ENCODE data around the gene LRRC61. TPM values are rescaled to one million over a fixed set of nuclear protein-coding genes. Genes with fewer than 3 reads are reported as not detected.

The LRRC61 gene
- total and polyA plus RNA-seq, 3 donors from 2014 or later = 16.7 to 35.4 (median 18.4) TPM

DNA sequence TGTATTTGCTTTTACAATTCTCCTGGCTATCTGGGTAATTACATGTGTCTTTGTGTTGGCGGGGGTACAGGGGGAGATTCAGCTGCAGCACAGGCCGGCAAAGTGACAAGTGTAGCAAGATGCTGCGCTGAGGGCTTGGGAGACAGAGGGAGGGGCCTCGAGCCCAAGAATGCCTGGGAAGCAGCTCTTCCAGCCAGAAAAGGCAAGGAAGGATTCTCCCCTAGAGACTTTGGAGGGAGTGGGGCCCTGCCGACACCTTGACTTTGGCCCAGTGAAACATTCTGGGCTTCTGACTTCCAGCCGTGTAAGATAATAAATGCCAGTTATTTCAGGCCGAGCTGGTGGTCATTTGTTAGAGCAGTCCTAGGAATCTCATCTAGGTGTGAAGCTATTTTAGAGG, 38.2 kb downstream of the LRRC61 start:
- intact Hi-C loops (cut with DNase I; ENCODE audit: low total_unique reads) = no loop called here
- Histone ChIP-seq H3K4me3 (no peak overlapping the region), H3K27ac (no peak overlapping the region), H3K36me3 (ENCODE audit: low read depth, missing control alignments) (no peaks in the 10 kb centered on the region), H3K27me3 (no peaks in the 10 kb centered on the region), H3K4me1 (no peaks in the 10 kb centered on the region), H3K9me3 (no peaks in the 10 kb centered on the region)
- DNase-seq = no peak
- TF ChIP-seq, protein P1, sequence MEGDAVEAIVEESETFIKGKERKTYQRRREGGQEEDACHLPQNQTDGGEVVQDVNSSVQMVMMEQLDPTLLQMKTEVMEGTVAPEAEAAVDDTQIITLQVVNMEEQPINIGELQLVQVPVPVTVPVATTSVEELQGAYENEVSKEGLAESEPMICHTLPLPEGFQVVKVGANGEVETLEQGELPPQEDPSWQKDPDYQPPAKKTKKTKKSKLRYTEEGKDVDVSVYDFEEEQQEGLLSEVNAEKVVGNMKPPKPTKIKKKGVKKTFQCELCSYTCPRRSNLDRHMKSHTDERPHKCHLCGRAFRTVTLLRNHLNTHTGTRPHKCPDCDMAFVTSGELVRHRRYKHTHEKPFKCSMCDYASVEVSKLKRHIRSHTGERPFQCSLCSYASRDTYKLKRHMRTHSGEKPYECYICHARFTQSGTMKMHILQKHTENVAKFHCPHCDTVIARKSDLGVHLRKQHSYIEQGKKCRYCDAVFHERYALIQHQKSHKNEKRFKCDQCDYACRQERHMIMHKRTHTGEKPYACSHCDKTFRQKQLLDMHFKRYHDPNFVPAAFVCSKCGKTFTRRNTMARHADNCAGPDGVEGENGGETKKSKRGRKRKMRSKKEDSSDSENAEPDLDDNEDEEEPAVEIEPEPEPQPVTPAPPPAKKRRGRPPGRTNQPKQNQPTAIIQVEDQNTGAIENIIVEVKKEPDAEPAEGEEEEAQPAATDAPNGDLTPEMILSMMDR (IDR thresholded peaks at IDR 0.05) = no peak
- no peak for TF ChIP-seq POLR2A (IDR thresholded peaks at IDR 0.05)
- WGBS, 2 donors = 57 to 65% methylated on average over 7 of the region's 7 CpGs

DNA sequence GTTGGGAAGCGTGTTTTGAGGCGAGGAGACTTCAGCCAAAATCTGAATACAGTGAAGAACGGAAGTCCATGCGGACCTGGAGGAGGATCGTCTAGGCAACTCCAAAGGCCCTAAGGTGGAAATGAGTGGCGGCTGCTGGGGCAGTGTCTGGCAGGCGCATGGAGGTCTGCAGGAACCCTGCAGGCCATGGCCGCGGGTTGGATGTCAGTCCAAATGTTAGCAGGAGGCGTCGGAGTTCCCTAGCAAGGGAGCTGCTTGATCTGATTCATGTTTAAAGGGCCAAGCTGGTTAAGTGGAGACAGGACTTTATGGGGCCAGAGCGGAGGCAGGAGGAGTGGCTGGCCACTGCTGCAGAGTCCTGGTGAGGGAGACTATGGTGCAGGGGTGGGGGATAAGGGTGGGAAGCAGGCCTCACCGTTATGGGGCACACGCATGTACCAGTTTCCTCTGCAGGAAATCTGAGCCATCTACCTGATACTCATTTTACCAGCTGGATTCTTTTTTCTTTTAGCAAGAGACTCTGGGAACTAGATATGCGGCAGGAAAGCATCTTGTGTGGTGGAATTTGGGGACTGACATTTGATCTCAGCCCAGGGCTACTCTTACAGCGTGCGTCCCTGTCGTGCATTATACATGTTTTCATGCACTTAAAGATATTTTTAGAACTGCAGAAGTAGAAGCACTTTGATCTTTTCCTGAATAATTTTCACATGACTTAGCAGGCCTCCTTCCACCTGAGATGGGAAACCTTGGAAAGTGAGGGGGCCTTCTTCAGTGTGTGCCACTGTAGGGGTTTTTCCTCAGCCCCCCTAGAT, 38.9 kb downstream of the LRRC61 start:
- no peaks in the 10 kb centered on the region for H3K27me3 ChIP-seq
- intact Hi-C loops (cut with DNase I; ENCODE audit: low total_unique reads) = no loop called here
- H3K9me3 ChIP-seq = no peaks in the 10 kb centered on the region
- no peak for DNase-seq
- no peak overlapping the region for H3K27ac ChIP-seq
- no peaks in the 10 kb centered on the region for H3K36me3 ChIP-seq (ENCODE audit: low read depth, missing control alignments)
- H3K4me3 ChIP-seq = no peak overlapping the region
- WGBS, 2 donors = 77 to 80% methylated on average over 18 of the region's 18 CpGs
- no peak for TF ChIP-seq POLR2A (IDR thresholded peaks at IDR 0.05)
- TF ChIP-seq, protein P1 (IDR thresholded peaks at IDR 0.05) = no peak
- H3K4me1 ChIP-seq = no peaks in the 10 kb centered on the region

DNA sequence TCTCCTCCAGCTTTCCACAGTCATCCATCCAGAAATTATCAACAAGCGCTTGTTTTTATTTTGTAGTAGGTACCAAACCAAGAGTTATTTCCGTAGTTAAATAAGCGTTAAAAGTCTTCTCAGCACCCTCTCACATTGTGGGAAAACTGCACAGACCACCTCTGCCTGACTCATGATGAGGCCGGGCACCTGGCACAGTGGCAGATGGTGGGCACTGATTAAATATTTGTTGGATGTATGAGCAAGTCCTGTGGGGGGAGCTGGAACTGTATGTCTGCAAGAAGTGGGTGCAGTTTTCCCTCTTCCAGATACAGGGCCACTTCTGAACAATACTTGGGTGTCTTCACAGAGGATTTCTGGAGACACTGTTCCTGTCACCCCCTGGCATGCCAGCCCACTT, 40.2 kb downstream of the LRRC61 start:
- intact Hi-C loops (cut with DNase I; ENCODE audit: low total_unique reads) = no loop called here
- H3K27me3 ChIP-seq = no peaks in the 10 kb centered on the region
- no peak overlapping the region for H3K27ac ChIP-seq
- H3K4me1 ChIP-seq = no peaks in the 10 kb centered on the region
- 91 to 93% methylated on average over 4 of the region's 4 CpGs for WGBS, 2 donors
- H3K36me3 ChIP-seq (ENCODE audit: low read depth, missing control alignments) = no peaks in the 10 kb centered on the region
- no peaks in the 10 kb centered on the region for H3K9me3 ChIP-seq
- TF ChIP-seq, protein P1 (IDR thresholded peaks at IDR 0.05) = no peak
- TF ChIP-seq POLR2A (IDR thresholded peaks at IDR 0.05) = no peak
- DNase-seq = no peak
- H3K4me3 ChIP-seq = no peak overlapping the region

DNA sequence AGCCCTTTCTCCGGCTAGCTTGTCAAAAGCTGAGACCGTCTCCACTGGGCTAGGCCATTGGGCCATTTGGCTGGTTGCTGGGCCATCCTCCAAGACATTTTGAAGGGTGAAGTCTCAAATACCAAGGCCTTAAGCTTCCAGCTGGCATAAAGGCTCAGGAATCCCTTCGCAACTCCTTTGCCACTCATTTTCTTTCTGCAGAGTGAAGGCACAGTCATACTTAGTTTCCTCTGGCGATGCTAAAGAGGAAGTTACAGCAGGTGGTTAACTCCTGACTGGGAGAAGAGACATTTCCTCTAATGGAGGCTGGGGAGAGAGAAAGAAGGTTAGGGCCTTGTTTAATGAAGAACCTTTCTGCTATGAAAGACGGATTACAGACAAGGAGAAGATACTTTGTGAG, 40.7 kb downstream of the LRRC61 start:
- H3K4me3 ChIP-seq = no peak overlapping the region
- TF ChIP-seq, protein P1 (IDR thresholded peaks at IDR 0.05) = no peak
- TF ChIP-seq POLR2A (IDR thresholded peaks at IDR 0.05) = no peak
- DNase-seq = no peak
- intact Hi-C loops (cut with DNase I; ENCODE audit: low total_unique reads) = no loop called here
- no peaks in the 10 kb centered on the region for H3K27me3 ChIP-seq
- no peak overlapping the region for H3K27ac ChIP-seq
- 85 to 87% methylated on average over 5 of the region's 5 CpGs for WGBS, 2 donors
- H3K4me1 ChIP-seq = no peaks in the 10 kb centered on the region
- H3K36me3 ChIP-seq (ENCODE audit: low read depth, missing control alignments) = no peaks in the 10 kb centered on the region
- H3K9me3 ChIP-seq = no peaks in the 10 kb centered on the region

DNA sequence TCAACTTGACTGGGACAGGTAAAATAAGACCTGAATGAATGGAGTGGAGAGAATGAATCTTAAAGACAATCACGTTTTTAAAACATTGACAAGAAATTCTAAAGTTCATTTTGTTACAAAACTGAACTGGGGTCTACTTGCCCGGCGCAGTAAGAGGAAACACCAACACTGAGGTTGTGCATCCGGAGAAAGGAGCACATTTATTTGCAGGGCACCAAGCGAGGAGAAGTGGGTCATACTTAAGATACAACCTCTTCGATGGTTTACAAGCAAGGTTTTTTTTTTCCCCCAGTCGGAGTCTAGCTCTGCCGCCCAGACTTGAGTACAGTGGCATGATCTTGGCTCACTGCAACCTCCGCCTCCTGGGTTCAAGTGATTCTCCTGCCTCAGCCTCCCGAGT, 42.0 kb downstream of the LRRC61 start:
- H3K4me3 ChIP-seq = no peak overlapping the region
- H3K4me1 ChIP-seq = peaks cover 10% of the 10 kb centered on the region
- no peak overlapping the region for H3K27ac ChIP-seq
- no peaks in the 10 kb centered on the region for H3K27me3 ChIP-seq
- no peaks in the 10 kb centered on the region for H3K9me3 ChIP-seq
- TF ChIP-seq POLR2A (IDR thresholded peaks at IDR 0.05) = no peak
- TF ChIP-seq, protein P1 (IDR thresholded peaks at IDR 0.05) = no peak
- 86 to 92% methylated on average over 10 of the region's 10 CpGs for WGBS, 2 donors
- no peaks in the 10 kb centered on the region for H3K36me3 ChIP-seq (ENCODE audit: low read depth, missing control alignments)
- no peak for DNase-seq
- intact Hi-C loops (cut with DNase I; ENCODE audit: low total_unique reads) = no loop called here
